Astrocyte of the cerebellum (primary cell): Measurements from ENCODE around the gene AKIP1.

Source experiments
- DNase-seq: peaks from one replicate; pipeline ENCODE4 v3.0.0-alpha.2; 2011; ENCODE audit warnings: low read depth
- H3K4me3 ChIP-seq: 2 replicates; pipeline ENCODE4 v1.5.1; 2011; ENCODE audit warnings: mild to moderate bottlenecking, low read depth, low read length, moderate library complexity
- in situ Hi-C: cut with HindIII; loops from 2 replicates; pipeline ENCODE4 v1.10.0; 2017; ENCODE audit warnings: low sequenced_read_pairs
- TF ChIP-seq, protein P1 (sequence below): IDR thresholded peaks from 2 replicates; pipeline ENCODE4 v1.5.1; 2012; ENCODE audit warnings: low read length, low read depth, moderate library complexity, mild to moderate bottlenecking; ENCODE audit errors: missing control alignments

AKIP1 gene

DNA sequence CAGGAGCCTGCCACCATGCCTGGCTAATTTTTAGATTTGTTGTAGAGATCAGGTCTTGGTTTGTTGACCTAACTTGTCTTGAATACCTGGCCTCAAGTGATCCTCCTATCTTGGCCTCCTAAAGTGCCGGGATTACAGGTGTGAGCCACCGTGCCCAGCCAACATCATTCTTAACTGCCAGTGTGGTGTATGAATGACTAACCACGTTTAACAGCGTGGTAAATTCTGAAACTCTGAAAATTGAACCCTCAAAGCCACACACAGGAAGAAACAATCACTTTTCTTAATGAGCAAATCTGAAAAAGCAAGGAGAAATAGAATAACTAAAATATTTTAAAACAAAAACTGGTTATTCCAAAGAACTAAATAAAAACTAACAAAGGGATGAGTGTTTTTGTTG lies 45.9 kb downstream of the AKIP1 start:
- no peak for DNase-seq
- in situ Hi-C loops, result no loop called here
- no peak overlapping the region for H3K4me3 ChIP-seq
- TF ChIP-seq, protein P1, sequence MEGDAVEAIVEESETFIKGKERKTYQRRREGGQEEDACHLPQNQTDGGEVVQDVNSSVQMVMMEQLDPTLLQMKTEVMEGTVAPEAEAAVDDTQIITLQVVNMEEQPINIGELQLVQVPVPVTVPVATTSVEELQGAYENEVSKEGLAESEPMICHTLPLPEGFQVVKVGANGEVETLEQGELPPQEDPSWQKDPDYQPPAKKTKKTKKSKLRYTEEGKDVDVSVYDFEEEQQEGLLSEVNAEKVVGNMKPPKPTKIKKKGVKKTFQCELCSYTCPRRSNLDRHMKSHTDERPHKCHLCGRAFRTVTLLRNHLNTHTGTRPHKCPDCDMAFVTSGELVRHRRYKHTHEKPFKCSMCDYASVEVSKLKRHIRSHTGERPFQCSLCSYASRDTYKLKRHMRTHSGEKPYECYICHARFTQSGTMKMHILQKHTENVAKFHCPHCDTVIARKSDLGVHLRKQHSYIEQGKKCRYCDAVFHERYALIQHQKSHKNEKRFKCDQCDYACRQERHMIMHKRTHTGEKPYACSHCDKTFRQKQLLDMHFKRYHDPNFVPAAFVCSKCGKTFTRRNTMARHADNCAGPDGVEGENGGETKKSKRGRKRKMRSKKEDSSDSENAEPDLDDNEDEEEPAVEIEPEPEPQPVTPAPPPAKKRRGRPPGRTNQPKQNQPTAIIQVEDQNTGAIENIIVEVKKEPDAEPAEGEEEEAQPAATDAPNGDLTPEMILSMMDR, result no peak

GRCh38 chr11:8959546-8960166 lies 48.7 kb downstream of the AKIP1 start:
- in situ Hi-C loops, result no loop called here
- TF ChIP-seq, protein P1, result peak; percentile 65
- peak; percentile 84 for DNase-seq
- H3K4me3 ChIP-seq, result no peak overlapping the region

DNA sequence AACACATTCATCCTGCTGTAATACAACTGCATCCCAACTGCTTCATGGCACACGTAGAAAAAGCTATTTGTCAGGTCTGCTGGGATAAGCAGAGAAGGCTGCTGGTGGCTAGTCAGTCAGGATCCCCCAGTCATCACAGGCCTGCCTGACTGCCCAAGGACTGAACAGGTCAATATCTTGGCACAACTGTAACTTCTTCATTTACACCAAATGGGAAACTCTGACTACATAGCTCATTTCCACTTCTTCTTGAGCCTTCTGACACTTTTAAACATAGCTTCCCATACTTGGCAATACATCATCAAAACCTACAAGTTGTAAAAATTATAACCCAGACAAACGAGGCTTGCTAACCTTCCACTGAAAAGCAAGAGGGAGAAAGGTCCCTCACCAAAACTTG lies 50.4 kb downstream of the AKIP1 start:
- TF ChIP-seq, protein P1, result no peak
- no peak overlapping the region for H3K4me3 ChIP-seq
- DNase-seq, result no peak
- in situ Hi-C loops, result no loop called here

DNA sequence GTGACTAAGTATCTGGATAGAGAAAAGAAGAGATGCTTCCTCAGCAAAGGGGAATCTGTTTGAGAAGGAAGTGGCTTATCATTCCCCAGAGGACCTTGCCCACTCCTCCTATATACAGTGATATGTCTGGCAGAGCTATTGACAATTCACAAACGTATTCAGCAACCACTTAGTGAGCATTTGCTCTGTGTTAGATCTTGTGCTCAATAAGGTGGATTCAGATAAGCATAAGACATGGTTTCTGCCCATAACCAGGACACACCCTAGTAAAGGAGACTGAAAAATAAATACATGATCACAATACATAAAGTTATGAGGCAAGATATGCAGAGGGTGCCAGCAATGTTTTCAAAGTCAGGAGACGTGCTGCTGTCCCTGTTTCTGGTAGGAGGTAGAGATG lies 51.9 kb downstream of the AKIP1 start:
- TF ChIP-seq, protein P1, result no peak
- peak overlapping the region; percentile 81 for H3K4me3 ChIP-seq
- no peak for DNase-seq
- in situ Hi-C loops, result no loop called here

GRCh38 chr11:8963569-8964323 lies 52.8 kb downstream of the AKIP1 start:
- in situ Hi-C loops, result no loop called here
- TF ChIP-seq, protein P1, result no peak
- H3K4me3 ChIP-seq, result peak overlapping the region; percentile 81
- peak; percentile 4 for DNase-seq

DNA sequence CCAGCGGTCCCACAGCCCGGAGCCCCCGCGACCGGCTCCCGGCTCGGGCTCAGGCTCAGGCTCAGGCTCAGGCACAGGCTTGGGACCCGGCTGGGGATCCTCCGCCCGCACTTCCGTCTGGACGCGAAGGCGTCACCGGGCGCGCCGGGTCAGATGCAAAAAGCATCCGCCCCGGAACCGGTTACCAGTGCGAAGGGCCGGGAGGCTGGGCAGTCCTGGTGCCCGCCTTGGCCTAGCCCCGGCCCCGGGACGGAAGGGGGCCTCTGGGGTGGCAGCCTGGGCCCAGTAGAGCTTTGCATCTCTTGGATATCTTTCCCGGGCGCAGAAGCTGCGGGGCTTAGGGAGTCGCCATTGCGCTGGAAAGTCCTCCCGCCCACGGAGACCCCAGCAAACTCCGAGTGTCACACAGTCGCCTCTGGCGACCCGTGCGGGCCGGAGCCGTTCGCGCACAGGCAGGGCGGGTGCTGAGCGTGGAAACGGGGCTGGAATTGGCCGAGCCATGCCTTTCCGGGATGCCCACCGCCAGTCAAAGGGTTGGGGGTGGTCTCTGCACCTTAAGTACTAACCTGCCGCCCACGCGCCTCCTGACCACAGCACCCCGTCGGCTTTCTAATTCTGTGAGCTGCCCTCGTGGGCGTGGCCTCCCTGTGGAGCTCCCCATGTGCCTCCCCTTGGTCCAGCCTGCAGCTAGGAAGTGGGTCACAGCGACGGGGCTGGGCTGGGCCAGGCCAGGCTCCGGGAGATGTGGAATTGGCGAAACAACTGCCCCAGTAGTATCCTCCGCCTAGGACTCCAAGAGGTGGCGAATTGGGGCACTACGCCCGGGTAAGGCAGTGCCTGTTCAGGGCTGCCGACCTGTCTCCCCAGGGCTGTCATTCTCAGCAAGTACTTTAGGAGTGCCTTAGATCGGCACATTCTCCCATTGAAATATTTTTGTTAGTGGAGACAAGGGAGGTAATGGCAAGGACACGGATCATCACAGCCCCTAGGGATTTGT lies 53.6 kb downstream of the AKIP1 start, which contains the start of gene TMEM9B:
Gene TMEM9B (minus strand): TSS at position 119 of the 997 bp plus-strand sequence. CDS start 129 bp downstream, outside the sequence.
- in situ Hi-C loops, result no loop called here
- TF ChIP-seq, protein P1, result no peak

More for the DNA sequence above, 53.6 kb downstream of the AKIP1 start, which contains the start of gene TMEM9B:
- peak within 1 kb of the TSS; percentile 81 for H3K4me3 ChIP-seq
- peak; percentile 29 for DNase-seq
